ENCODE measurements around the gene CES4A.
"Not testable (repeated sequence)": the region's sequence is repeated elsewhere in the genome, so short reads cannot be mapped to it uniquely, and the experiment has no call there.

CES4A gene

DNA sequence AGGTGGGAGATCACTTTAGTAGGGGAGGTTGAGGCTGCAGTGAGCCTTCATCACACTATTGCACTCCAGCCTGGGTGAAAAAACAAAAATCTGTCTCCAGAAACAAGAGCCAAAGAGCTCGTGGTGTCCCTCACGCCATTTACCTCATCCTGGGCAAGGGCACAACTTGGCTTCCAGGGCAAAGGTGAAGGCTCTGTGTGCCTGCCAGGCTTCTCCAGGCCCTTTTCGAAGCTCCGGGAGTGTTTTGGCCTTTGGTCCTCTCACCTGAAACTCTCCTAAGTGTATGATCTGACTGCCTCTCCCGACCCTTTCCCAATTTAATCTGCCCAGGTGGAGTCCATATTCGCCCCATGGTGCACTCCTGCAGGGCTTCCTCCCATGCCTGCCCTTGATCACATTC is 38.9 kb upstream of the CES4A start:
- Histone ChIP-seq H3K4me3 (ENCODE audit: low read length) (no peak overlapping the region), H3K9me3 (ENCODE audit: low read length) (no peaks in the 10 kb centered on the region), H3K27me3 (ENCODE audit: insufficient read depth, low read length) (peaks cover 4% of the 10 kb centered on the region), H3K4me1 (ENCODE audit: insufficient read depth, low read length) (no peaks in the 10 kb centered on the region), H3K36me3 (ENCODE audit: insufficient read depth, low read length) (no peaks in the 10 kb centered on the region), H2AFZ (ENCODE audit: low read depth, low read length) (no peak overlapping the region)

- H3K9me3 ChIP-seq (ENCODE audit: low read length): no peaks in the 10 kb centered on the region
- peaks cover 4% of the 10 kb centered on the region for H3K27me3 ChIP-seq (ENCODE audit: insufficient read depth, low read length)
- no peak overlapping the region for H2AFZ ChIP-seq (ENCODE audit: low read depth, low read length)
- no peaks in the 10 kb centered on the region for H3K36me3 ChIP-seq (ENCODE audit: insufficient read depth, low read length)
- no peak overlapping the region for H3K4me3 ChIP-seq (ENCODE audit: low read length)
- no peaks in the 10 kb centered on the region for H3K4me1 ChIP-seq (ENCODE audit: insufficient read depth, low read length)
These were observed 38.0 kb upstream of the CES4A start for GRCh38 chr16:66950437-66950836.

- Histone ChIP-seq H3K9me3 (ENCODE audit: low read length) (no peaks in the 10 kb centered on the region), H2AFZ (ENCODE audit: low read depth, low read length) (no peak overlapping the region), H3K36me3 (ENCODE audit: insufficient read depth, low read length) (no peaks in the 10 kb centered on the region), H3K4me1 (ENCODE audit: insufficient read depth, low read length) (no peaks in the 10 kb centered on the region), H3K4me3 (ENCODE audit: low read length) (no peak overlapping the region), H3K27me3 (ENCODE audit: insufficient read depth, low read length) (peaks cover 4% of the 10 kb centered on the region)
These were observed 37.2 kb upstream of the CES4A start for GRCh38 chr16:66950971-66951790.

DNA sequence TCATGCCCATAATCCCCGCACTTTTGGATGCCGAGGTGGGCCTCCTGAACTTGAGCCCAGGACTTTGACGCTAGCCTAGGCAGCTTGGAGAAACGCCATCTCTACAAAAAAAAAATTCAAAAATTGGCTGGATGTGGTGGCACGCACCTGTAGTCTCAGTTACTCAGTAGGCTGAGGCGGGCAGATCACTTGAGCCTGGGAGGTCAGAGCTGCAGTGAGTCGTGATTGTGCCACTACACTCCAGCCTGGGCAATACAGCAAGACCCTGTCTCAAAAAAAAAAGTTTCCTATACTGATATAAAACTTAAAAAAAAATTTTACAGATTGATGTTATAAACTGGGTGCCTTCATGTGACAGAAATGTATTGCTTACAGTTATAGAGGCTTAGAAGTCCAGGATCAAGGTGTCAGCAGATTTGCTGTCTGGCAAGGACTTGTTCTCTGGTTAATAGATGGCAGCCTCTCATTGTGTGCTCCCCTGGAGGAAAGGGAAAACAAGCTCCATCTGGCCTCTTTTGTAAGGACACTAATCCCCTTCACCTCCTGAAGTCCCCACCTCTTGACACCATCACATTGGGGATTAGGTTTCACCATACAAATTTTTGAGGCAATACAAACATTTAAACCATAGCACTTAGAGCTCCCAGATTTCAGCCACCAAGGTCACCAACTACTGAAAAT is 35.8 kb upstream of the CES4A start:
- H2AFZ ChIP-seq (ENCODE audit: low read depth, low read length): no peak overlapping the region
- H3K9me3 ChIP-seq (ENCODE audit: low read length): no peaks in the 10 kb centered on the region
- no peaks in the 10 kb centered on the region for H3K4me1 ChIP-seq (ENCODE audit: insufficient read depth, low read length)
- no peak overlapping the region for H3K4me3 ChIP-seq (ENCODE audit: low read length)
- H3K36me3 ChIP-seq (ENCODE audit: insufficient read depth, low read length): no peaks in the 10 kb centered on the region
- peaks cover 4% of the 10 kb centered on the region for H3K27me3 ChIP-seq (ENCODE audit: insufficient read depth, low read length)

GRCh38 chr16:66953462-66954096 is 34.8 kb upstream of the CES4A start:
- H3K4me3 ChIP-seq (ENCODE audit: low read length): no peak overlapping the region
- H3K9me3 ChIP-seq (ENCODE audit: low read length): no peaks in the 10 kb centered on the region
- H3K27me3 ChIP-seq (ENCODE audit: insufficient read depth, low read length): peaks cover 4% of the 10 kb centered on the region
- no peaks in the 10 kb centered on the region for H3K4me1 ChIP-seq (ENCODE audit: insufficient read depth, low read length)
- H3K36me3 ChIP-seq (ENCODE audit: insufficient read depth, low read length): no peaks in the 10 kb centered on the region
- H2AFZ ChIP-seq (ENCODE audit: low read depth, low read length): no peak overlapping the region

GRCh38 chr16:66954097-66954659 is 34.2 kb upstream of the CES4A start:
- Histone ChIP-seq H2AFZ (ENCODE audit: low read depth, low read length) (no peak overlapping the region), H3K4me3 (ENCODE audit: low read length) (no peak overlapping the region), H3K27me3 (ENCODE audit: insufficient read depth, low read length) (peaks cover 4% of the 10 kb centered on the region), H3K36me3 (ENCODE audit: insufficient read depth, low read length) (no peaks in the 10 kb centered on the region), H3K9me3 (ENCODE audit: low read length) (no peaks in the 10 kb centered on the region), H3K4me1 (ENCODE audit: insufficient read depth, low read length) (no peaks in the 10 kb centered on the region)

- H3K4me3 ChIP-seq (ENCODE audit: low read length); H3K4me1 ChIP-seq (ENCODE audit: insufficient read depth, low read length); H2AFZ ChIP-seq (ENCODE audit: low read depth, low read length); H3K36me3 ChIP-seq (ENCODE audit: insufficient read depth, low read length); H3K9me3 ChIP-seq (ENCODE audit: low read length); H3K27me3 ChIP-seq (ENCODE audit: insufficient read depth, low read length): not testable (repeated sequence)
These were observed 32.8 kb upstream of the CES4A start for GRCh38 chr16:66955363-66956153.

GRCh38 chr16:66956154-66956457 is 32.3 kb upstream of the CES4A start:
- H2AFZ ChIP-seq (ENCODE audit: low read depth, low read length); H3K4me1 ChIP-seq (ENCODE audit: insufficient read depth, low read length); H3K36me3 ChIP-seq (ENCODE audit: insufficient read depth, low read length); H3K9me3 ChIP-seq (ENCODE audit: low read length); H3K27me3 ChIP-seq (ENCODE audit: insufficient read depth, low read length); H3K4me3 ChIP-seq (ENCODE audit: low read length): not testable (repeated sequence)

- H3K4me3 ChIP-seq (ENCODE audit: low read length): no peak overlapping the region
- H3K27me3 ChIP-seq (ENCODE audit: insufficient read depth, low read length): no peaks in the 10 kb centered on the region
- no peaks in the 10 kb centered on the region for H3K36me3 ChIP-seq (ENCODE audit: insufficient read depth, low read length)
- H3K9me3 ChIP-seq (ENCODE audit: low read length): no peaks in the 10 kb centered on the region
- no peaks in the 10 kb centered on the region for H3K4me1 ChIP-seq (ENCODE audit: insufficient read depth, low read length)
- no peak overlapping the region for H2AFZ ChIP-seq (ENCODE audit: low read depth, low read length)
These were observed 29.3 kb upstream of the CES4A start for GRCh38 chr16:66958857-66959703.

GRCh38 chr16:66959704-66960161 is 28.7 kb upstream of the CES4A start:
- H2AFZ ChIP-seq (ENCODE audit: low read depth, low read length): no peak overlapping the region
- H3K4me1 ChIP-seq (ENCODE audit: insufficient read depth, low read length): no peaks in the 10 kb centered on the region

DNA sequence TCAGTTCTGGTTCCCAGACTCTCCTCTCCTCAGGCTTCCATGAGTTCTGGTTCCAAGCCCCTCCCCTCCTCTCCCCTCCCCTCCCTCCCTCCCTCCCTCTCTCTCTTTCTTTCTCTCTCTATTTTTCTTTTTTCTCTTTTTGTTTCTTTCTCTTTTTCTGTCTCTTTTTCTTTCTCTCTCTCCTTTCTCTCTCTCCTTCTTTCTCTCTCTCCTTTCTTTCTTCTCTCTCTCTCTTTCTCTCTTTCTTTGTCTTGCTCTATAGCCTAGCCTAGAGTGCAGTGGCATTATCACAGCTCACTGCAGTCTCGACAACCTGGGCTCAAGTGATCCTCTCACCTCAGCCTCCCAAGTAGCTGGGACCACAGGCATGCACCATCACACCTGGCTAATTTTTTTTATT is 28.1 kb upstream of the CES4A start:
- H3K4me1 ChIP-seq (ENCODE audit: insufficient read depth, low read length): no peaks in the 10 kb centered on the region
- H3K9me3 ChIP-seq (ENCODE audit: low read length): no peaks in the 10 kb centered on the region
- H2AFZ ChIP-seq (ENCODE audit: low read depth, low read length): no peak overlapping the region
- no peaks in the 10 kb centered on the region for H3K27me3 ChIP-seq (ENCODE audit: insufficient read depth, low read length)
- H3K36me3 ChIP-seq (ENCODE audit: insufficient read depth, low read length): no peaks in the 10 kb centered on the region
- no peak overlapping the region for H3K4me3 ChIP-seq (ENCODE audit: low read length)

More at GRCh38 chr16:66959704-66960161, 28.7 kb upstream of the CES4A start:
- H3K27me3 ChIP-seq (ENCODE audit: insufficient read depth, low read length): no peaks in the 10 kb centered on the region
- H3K4me3 ChIP-seq (ENCODE audit: low read length): no peak overlapping the region
- H3K9me3 ChIP-seq (ENCODE audit: low read length): no peaks in the 10 kb centered on the region
- no peaks in the 10 kb centered on the region for H3K36me3 ChIP-seq (ENCODE audit: insufficient read depth, low read length)
